Measurements from ENCODE around the gene CD209. TPM values are rescaled to one million over a fixed set of nuclear protein-coding genes. Genes with fewer than 3 reads are reported as not detected.
"Not testable (repeated sequence)": the region's sequence is repeated elsewhere in the genome, so short reads cannot be mapped to it uniquely, and the experiment has no call there.

Gene CD209
- total and polyA plus RNA-seq, 9 donors, result 2.0 to 5.2 (median 2.9) TPM

DNA sequence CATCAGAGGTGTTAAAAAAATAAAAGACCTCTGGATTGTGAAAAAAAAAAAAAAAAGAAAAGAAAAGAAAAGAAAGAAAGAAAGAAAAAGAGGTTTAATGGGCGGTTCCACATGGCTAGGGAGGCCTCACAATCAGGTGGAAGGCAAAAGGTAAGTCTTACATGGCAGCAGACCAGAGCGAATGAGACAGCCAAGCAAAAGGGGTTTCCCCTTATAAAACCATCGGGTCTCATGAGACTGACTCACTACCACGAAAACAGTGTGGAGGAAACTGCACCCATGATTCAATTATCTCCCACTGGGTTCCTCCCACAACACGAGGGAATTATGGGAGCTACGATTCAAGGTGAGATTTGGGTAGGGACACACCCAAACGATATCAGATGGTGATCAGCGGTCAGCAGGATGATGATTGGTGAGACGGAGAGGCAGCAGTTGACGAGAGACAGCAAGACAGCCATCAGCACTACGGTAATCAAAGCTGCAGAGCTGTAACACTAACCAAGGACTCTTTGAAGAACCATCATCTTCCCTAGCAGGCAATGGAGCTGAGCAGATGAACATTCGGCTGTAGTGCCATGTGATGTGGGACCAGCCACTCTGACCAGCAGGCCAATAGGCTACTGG is 3.9 kb upstream of the CD209 start:
- 90% methylated on average over 5 of the region's 12 CpGs for WGBS (ENCODE audit: insufficient coverage)
- peaks cover 4% of the 10 kb centered on the region for H3K9me3 ChIP-seq (replicated peaks; ENCODE audit: control insufficient read depth, low read depth, low read length)
- no peaks in the 10 kb centered on the region for H3K27me3 ChIP-seq (ENCODE audit: control insufficient read depth, insufficient read depth, low read length)
- H3K36me3 ChIP-seq (ENCODE audit: control insufficient read depth, insufficient read depth, low read length), result no peaks in the 10 kb centered on the region
- H3K4me3 ChIP-seq (ENCODE audit: low read length), result no peak overlapping the region
- no peak overlapping the region for H3K27ac ChIP-seq (ENCODE audit: low read length)
- no peak for DNase-seq
- no peaks in the 10 kb centered on the region for H3K4me1 ChIP-seq (ENCODE audit: control insufficient read depth, insufficient read depth, low read length)

DNA sequence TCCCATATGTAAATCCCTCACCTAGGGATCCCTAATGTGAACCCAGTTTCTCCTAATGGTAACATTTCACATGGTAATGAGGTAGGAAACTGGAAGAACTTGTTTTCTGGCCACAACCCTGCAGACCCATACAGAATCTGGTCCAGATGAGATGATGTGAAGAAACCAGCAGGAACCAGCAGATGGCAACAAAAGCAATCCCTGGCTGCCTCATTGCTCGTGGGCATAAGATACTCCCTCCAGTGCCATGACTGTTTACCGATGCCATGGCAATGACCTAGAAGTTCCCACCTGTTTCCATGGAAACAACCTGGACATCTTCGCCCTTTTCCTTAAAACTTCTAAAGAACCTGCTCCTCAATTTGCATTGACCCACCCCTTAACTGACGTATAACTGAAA is 1.4 kb upstream of the CD209 start:
- DNase-seq, result no peak
- peaks cover 2% of the 10 kb centered on the region for H3K27me3 ChIP-seq (ENCODE audit: control insufficient read depth, insufficient read depth, low read length)

DNA sequence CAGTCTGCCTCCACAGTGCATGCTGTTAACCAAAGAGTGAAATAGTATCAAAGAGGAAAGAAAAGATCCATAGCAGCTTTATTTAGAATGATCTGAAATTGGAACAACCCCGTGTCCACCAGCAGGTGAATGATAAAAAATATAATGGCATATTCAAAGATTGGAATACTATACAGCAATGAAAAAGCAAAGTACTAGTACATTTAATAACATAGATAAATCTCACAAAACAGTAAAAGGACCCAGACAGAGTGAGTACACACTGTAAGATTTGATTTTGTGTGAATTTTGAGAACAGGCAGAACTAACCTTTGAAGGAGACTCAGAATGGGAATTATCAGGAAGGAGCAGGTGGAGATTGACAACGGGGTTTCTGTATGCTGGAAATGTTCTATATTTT is 837 bp upstream of the CD209 start:
- no peak for DNase-seq
- no peak overlapping the region for H3K27ac ChIP-seq (ENCODE audit: low read length)
- H3K4me1 ChIP-seq (ENCODE audit: control insufficient read depth, insufficient read depth, low read length), result no peaks in the 10 kb centered on the region
- no peaks in the 10 kb centered on the region for H3K36me3 ChIP-seq (ENCODE audit: control insufficient read depth, insufficient read depth, low read length)
- no peaks in the 10 kb centered on the region for H3K9me3 ChIP-seq (replicated peaks; ENCODE audit: control insufficient read depth, low read depth, low read length)
- H3K4me3 ChIP-seq (ENCODE audit: low read length), result no peak overlapping the region
- H3K27me3 ChIP-seq (ENCODE audit: control insufficient read depth, insufficient read depth, low read length), result peaks cover 2% of the 10 kb centered on the region
- no CpG with 5 or more reads among the region's 2 CpGs for WGBS (ENCODE audit: insufficient coverage)

More for the DNA sequence above, 1.4 kb upstream of the CD209 start:
- H3K4me1 ChIP-seq (ENCODE audit: control insufficient read depth, insufficient read depth, low read length), result no peaks in the 10 kb centered on the region
- no peak overlapping the region for H3K4me3 ChIP-seq (ENCODE audit: low read length)
- no peaks in the 10 kb centered on the region for H3K36me3 ChIP-seq (ENCODE audit: control insufficient read depth, insufficient read depth, low read length)
- no peaks in the 10 kb centered on the region for H3K9me3 ChIP-seq (replicated peaks; ENCODE audit: control insufficient read depth, low read depth, low read length)
- H3K27ac ChIP-seq (ENCODE audit: low read length), result no peak overlapping the region
- 0% methylated on average over 2 of the region's 4 CpGs for WGBS (ENCODE audit: insufficient coverage)

DNA sequence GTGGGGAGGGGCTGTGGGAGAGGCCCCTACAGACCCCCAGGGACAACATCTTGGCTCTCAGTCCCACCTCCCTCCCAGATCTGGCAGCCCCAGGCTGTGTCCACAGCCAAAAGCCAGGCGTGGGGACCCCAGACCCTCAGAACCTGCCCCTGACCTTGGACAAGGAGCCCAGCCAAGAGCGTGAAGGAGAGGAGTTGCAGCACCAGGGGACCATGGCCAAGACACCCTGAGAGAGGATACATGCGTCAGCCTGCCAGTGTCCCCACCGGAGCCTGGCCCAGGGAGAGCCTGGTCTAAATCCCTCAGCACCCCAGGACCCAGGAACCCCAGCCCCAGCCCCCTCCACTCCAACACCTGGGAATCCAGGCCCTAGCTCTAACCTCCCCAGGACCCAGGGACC is 1.0 kb downstream of the CD209 start:
- H3K36me3 ChIP-seq (ENCODE audit: control insufficient read depth, insufficient read depth, low read length); H3K27ac ChIP-seq (ENCODE audit: low read length); H3K27me3 ChIP-seq (ENCODE audit: control insufficient read depth, insufficient read depth, low read length); DNase-seq; H3K9me3 ChIP-seq (replicated peaks; ENCODE audit: control insufficient read depth, low read depth, low read length); H3K4me1 ChIP-seq (ENCODE audit: control insufficient read depth, insufficient read depth, low read length): not testable (repeated sequence)
- WGBS (ENCODE audit: insufficient coverage), result 55% methylated on average over 4 of the region's 4 CpGs
- peak overlapping the region; percentile 8 for H3K4me3 ChIP-seq (ENCODE audit: low read length)

DNA sequence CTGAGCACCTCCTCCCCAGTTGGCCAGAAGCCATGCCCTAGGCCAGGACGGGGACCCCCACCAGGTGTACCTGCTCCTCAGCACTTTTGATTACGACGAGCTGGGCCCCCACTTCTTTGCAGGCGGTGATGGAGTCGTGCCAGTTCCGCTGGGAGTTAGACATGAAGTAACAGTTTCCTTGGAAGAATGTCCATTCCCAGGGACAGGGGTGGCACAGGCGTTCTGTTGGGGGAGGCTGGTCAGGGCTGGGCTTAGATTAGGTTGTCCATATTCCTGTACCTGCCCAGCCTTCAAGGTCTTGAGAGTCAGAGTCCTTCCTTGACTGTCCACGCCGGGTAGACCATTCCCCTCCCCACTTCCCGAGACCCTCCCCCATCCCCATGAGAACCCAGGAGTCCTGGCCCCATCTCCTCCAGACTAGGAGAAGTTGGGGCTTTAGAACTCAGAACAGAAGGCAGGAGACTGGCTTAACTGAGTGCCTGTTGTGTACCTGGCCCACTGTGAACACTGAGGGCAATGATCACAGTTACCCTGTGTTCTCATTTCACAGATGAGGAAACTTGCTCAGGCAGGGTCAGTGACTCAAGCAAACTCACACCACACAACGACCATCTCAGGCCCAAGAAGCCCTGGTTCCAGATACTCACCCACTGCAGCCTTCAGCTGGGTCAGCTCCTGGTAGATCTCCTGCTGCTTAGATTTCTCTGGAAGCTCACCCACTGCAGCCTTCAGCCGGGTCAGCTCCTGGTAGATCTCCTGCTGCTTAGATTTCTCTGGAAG is 2.3 kb downstream of the CD209 start:
- H3K4me3 ChIP-seq (ENCODE audit: low read length), result no peak overlapping the region
- peaks cover 2% of the 10 kb centered on the region for H3K27me3 ChIP-seq (ENCODE audit: control insufficient read depth, insufficient read depth, low read length)
- no peak for DNase-seq

DNA sequence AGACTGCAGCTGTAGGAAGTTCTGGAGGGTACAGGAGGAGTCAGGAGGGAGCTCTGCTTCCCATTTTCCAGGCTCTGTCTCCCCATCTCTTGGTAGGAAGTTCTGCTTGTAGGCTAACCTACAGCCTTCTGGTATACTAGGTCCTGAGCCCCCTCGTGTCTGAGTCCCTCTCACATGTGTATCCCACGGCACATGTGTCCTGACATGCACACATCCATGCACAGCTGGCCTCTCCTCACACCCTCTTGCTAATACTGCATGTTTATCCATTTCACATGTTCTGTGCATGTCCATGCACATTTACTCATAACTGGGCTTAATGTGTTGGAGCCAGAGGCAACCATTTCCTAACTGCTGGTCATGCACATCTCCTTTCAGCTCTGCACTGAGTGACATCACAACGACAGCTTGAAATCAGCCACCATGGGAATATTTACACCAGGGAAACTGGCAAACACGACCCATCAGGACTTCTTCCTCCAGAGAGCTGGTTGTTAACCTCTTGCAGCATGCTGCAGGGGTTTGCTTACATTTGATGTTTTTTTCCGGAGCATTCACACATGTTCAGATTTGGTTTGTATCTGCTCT is 3.0 kb downstream of the CD209 start:
- Histone ChIP-seq H3K36me3 (ENCODE audit: control insufficient read depth, insufficient read depth, low read length) (no peaks in the 10 kb centered on the region), H3K9me3 (replicated peaks; ENCODE audit: control insufficient read depth, low read depth, low read length) (no peaks in the 10 kb centered on the region), H3K4me3 (ENCODE audit: low read length) (no peak overlapping the region), H3K27me3 (ENCODE audit: control insufficient read depth, insufficient read depth, low read length) (peaks cover 2% of the 10 kb centered on the region), H3K27ac (ENCODE audit: low read length) (no peak overlapping the region), H3K4me1 (ENCODE audit: control insufficient read depth, insufficient read depth, low read length) (peaks cover 3% of the 10 kb centered on the region)
- WGBS (ENCODE audit: insufficient coverage), result 55% methylated on average over 4 of the region's 5 CpGs
- no peak for DNase-seq

More for the DNA sequence above, 2.3 kb downstream of the CD209 start:
- H3K4me1 ChIP-seq (ENCODE audit: control insufficient read depth, insufficient read depth, low read length), result peaks cover under 1% of the 10 kb centered on the region
- no peaks in the 10 kb centered on the region for H3K9me3 ChIP-seq (replicated peaks; ENCODE audit: control insufficient read depth, low read depth, low read length)
- 77% methylated on average over 2 of the region's 12 CpGs for WGBS (ENCODE audit: insufficient coverage)
- no peaks in the 10 kb centered on the region for H3K36me3 ChIP-seq (ENCODE audit: control insufficient read depth, insufficient read depth, low read length)
- H3K27ac ChIP-seq (ENCODE audit: low read length), result no peak overlapping the region

DNA sequence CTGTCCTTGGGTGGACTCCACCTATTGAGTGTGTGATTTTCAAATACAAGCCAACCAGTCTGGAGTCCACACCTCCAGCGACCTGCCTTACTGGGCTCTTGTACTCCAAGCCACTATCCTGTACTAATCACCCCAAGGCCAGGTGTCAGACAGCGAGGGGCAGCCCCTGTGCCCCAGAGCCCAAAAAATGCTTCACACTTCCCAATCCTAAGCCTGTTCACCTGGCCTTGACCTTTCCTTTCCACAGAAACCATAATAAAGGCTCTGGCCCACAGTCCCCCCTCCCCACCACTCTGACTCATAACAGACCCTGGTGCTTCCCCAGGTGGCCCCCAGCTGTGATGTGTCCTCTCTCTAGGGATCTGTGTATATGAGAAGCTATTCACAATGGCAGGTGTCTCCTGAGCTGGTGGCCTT is 3.9 kb downstream of the CD209 start:
- H3K9me3 ChIP-seq (replicated peaks; ENCODE audit: control insufficient read depth, low read depth, low read length), result no peaks in the 10 kb centered on the region
- peaks cover 2% of the 10 kb centered on the region for H3K27me3 ChIP-seq (ENCODE audit: control insufficient read depth, insufficient read depth, low read length)
- 65% methylated on average over 2 of the region's 2 CpGs for WGBS (ENCODE audit: insufficient coverage)
- peaks cover 3% of the 10 kb centered on the region for H3K4me1 ChIP-seq (ENCODE audit: control insufficient read depth, insufficient read depth, low read length)
- H3K36me3 ChIP-seq (ENCODE audit: control insufficient read depth, insufficient read depth, low read length), result no peaks in the 10 kb centered on the region
- no peak overlapping the region for H3K27ac ChIP-seq (ENCODE audit: low read length)
- H3K4me3 ChIP-seq (ENCODE audit: low read length), result no peak overlapping the region
- no peak for DNase-seq

DNA sequence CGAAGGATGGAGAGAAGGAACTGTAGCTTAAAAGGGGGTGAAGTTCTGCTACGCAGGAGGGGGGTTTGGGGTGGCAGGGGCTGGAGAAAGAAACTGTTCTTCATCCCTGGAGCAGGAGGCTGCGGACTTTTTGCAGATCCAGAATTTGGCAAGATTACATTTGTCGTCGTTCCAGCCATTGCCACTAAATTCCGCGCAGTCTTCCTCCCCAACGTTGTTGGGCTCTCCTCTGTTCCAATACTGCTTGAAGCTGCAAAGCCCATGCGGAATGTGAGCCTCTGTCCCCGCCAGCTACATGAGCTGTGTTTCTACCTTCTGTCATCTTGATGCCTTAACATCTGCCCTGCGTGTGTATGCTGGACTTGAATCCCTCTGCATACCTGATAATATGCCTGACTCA is 4.3 kb downstream of the CD209 start:
- Histone ChIP-seq H3K36me3 (ENCODE audit: control insufficient read depth, insufficient read depth, low read length) (no peaks in the 10 kb centered on the region), H3K9me3 (replicated peaks; ENCODE audit: control insufficient read depth, low read depth, low read length) (no peaks in the 10 kb centered on the region), H3K4me1 (ENCODE audit: control insufficient read depth, insufficient read depth, low read length) (peaks cover 3% of the 10 kb centered on the region), H3K4me3 (ENCODE audit: low read length) (no peak overlapping the region), H3K27me3 (ENCODE audit: control insufficient read depth, insufficient read depth, low read length) (peaks cover 2% of the 10 kb centered on the region), H3K27ac (ENCODE audit: low read length) (no peak overlapping the region)
- WGBS (ENCODE audit: insufficient coverage), result 67% methylated on average over 10 of the region's 11 CpGs
- DNase-seq, result no peak

DNA sequence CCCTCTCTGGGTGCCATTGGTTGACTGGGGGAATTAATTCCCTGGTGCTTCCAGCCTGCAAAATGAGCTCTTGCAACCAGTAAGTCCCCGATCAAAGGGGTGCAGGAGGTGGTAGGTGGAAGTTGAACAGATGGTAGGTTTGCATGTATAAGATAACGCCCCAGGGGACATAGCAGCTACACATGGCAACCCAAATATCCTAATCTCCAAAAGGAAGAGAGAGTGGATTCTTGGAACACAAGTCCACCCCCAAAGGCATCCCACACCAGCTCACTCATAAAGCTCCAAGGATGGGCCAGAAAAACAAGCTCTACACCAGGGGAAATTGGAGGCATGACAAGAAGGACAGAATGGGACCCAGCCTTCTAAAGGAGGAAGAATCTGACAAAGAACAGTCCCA is 4.8 kb downstream of the CD209 start:
- peaks cover 3% of the 10 kb centered on the region for H3K4me1 ChIP-seq (ENCODE audit: control insufficient read depth, insufficient read depth, low read length)
- H3K27me3 ChIP-seq (ENCODE audit: control insufficient read depth, insufficient read depth, low read length), result peaks cover 2% of the 10 kb centered on the region
- H3K36me3 ChIP-seq (ENCODE audit: control insufficient read depth, insufficient read depth, low read length), result no peaks in the 10 kb centered on the region
- WGBS (ENCODE audit: insufficient coverage), result 83% methylated on average over 1 of the region's 2 CpGs
- no peak for DNase-seq
- H3K4me3 ChIP-seq (ENCODE audit: low read length), result no peak overlapping the region
- no peak overlapping the region for H3K27ac ChIP-seq (ENCODE audit: low read length)
- H3K9me3 ChIP-seq (replicated peaks; ENCODE audit: control insufficient read depth, low read depth, low read length), result no peaks in the 10 kb centered on the region

DNA sequence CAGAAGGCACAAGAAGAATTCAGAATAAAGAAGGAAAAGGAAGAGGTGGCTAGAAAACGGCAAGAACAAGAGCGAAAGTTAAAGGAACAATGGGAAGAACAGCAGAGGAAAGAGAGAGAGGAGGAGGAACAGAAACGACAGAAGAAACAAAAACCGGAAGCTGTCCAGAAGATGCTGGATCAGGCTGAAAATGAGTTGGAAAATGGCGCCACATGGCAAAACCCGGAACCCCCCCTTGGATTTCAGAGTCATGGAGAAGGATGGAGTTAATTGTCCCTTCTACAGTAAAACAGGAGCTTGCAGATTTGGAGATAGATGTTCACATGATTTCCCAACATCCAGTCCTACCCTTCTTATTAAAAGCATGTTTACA is 6.7 kb downstream of the CD209 start:
- Histone ChIP-seq H3K27ac (ENCODE audit: low read length) (no peak overlapping the region), H3K27me3 (ENCODE audit: control insufficient read depth, insufficient read depth, low read length) (peaks cover 2% of the 10 kb centered on the region), H3K4me1 (ENCODE audit: control insufficient read depth, insufficient read depth, low read length) (peaks cover 3% of the 10 kb centered on the region), H3K36me3 (ENCODE audit: control insufficient read depth, insufficient read depth, low read length) (no peaks in the 10 kb centered on the region), H3K9me3 (replicated peaks; ENCODE audit: control insufficient read depth, low read depth, low read length) (no peaks in the 10 kb centered on the region), H3K4me3 (ENCODE audit: low read length) (no peak overlapping the region)
- no peak for DNase-seq
- WGBS (ENCODE audit: insufficient coverage), result 71% methylated on average over 4 of the region's 6 CpGs

All from muscle of leg (tissue), 11 donors.